ENCODE data around the gene RASA4B.
"Not testable (repeated sequence)": the region's sequence is repeated elsewhere in the genome, so short reads cannot be mapped to it uniquely, and the experiment has no call there.

RASA4B gene

GRCh38 chr7:102474116-102474515, 43.5 kb downstream of the RASA4B start:
- not testable (repeated sequence) for DNase-seq (ENCODE audit: low read depth in 2 of 2)

DNA sequence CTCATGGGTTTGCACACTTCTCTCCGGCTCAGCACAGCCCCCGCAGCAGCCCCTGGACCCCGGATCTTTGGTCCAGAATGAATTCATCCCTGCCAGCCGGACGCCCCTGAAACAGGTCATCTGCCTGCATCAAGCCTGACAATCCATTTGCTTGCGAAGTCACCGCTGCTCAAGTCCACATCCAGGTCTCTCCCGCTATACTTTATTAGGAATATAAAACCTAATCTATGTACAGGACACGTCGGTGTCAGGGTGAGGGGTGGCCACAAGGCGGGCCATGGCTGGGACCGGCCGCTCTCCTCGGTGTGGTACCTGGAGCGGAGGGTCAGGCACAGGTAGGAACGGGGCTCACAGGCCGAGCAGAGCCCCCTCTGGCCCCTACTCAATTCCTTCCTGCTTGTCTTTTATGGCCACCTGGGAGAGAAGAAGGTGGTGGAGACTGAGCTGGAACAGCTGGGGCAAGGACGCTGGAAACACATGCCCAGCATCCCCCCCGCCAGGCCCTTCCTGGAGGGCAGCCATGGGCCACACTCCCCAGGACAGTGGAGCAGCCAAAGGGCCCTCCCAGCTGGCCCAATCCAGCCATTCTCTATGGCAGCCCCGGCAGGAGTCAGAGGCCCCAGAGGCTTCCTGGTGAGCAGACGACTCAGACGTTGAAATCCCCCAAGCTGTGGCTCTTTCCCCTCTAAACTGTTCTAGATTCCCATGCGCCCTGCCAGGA, 44.1 kb downstream of the RASA4B start:
- DNase-seq (ENCODE audit: low read depth in 2 of 2), result no peak

DNA sequence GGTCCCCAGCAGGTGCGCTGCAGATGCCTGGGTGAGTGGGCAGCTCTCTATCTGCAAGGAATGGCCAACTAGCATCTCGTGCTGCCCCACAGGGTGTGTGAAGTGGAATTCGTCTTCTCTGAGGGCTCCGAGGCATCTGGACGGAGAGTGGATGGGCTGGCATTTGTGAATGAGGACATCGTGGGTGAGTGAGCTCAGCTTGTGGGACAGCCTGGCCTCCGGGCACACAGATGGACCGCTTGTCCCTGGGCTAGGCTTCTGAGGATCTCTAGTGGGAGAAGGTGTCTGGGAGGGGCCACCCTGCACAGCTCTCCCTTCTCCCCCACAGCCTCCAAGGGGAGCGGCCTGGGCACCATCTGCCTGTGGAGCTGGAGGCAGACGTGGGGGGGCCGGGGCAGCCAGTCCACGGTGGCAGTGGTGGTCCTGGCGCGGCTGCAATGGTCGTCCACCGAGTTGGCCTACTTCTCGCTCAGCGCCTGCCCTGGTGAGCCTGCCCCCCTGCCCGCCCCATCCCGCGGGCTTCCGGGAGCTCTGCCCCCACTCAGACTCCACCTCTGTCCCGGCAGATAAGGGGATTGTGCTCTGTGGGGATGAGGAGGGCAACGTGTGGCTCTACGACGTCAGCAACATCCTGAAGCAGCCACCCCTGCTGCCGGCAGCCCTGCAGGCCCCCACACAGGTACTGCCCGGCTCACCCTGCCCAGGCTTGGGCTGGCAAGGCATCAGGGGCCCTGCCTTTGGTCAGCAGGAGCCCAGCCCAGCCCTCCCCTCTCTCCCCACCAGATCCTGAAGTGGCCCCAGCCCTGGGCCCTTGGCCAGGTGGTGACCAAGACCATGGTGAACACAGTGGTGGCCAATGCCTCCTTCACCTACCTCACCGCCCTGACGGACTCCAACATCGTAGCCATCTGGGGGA, 45.2 kb downstream of the RASA4B start:
- DNase-seq (ENCODE audit: low read depth in 2 of 2), result no peak

GRCh38 chr7:102471791-102472125, 45.8 kb downstream of the RASA4B start:
- no peak for DNase-seq (ENCODE audit: low read depth in 2 of 2)

- DNase-seq (ENCODE audit: low read depth in 2 of 2), result no peak
Observed at GRCh38 chr7:102469972-102470825, 47.4 kb downstream of the RASA4B start.

- DNase-seq (ENCODE audit: low read depth in 2 of 2), result no peak
Observed at GRCh38 chr7:102469351-102469971, 48.1 kb downstream of the RASA4B start.

GRCh38 chr7:102468478-102469350, 48.9 kb downstream of the RASA4B start:
- DNase-seq (ENCODE audit: low read depth in 2 of 2), result no peak

DNA sequence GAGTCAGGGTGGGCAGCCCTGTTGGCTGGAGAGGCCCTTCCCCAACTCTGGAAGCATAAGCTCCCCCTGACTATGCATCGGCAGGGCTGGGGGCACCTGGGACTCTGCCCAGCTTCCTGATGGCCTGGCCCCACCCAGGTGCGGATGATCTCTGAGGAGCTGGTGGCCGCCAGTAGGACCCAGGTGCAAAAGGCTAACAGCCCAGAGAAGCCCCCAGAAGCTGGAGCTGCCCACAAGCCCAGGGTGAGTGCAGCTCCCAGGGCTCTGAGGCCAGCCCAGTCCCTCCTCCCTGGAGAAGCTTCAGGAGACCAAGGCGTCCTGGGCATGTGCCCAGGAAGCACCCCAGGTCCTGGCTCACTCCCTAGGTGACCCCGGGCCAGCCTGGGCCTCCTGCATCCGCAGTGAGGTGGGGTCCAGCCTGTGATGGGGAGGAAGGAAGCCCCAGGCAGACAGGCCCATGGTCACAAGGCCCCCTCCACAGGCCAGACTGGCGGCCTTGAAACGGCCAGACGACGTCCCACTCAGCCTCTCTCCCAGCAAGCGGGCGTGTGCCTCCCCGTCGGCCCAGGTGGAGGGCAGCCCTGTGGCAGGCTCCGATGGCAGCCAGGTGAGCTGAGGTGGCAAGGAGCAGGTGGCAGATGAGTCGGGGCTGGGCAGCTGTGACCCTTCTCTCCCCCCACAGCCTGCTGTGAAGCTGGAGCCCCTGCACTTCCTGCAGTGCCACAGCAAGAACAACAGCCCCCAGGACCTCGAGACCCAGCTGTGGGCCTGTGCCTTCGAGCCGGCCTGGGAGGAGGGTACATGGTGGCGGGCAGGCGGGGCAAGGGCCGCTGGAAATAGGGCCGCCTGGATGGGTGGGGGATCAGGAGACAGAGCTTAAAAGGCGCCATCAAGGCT, 49.7 kb downstream of the RASA4B start:
- no peak for DNase-seq (ENCODE audit: low read depth in 2 of 2)

DNA sequence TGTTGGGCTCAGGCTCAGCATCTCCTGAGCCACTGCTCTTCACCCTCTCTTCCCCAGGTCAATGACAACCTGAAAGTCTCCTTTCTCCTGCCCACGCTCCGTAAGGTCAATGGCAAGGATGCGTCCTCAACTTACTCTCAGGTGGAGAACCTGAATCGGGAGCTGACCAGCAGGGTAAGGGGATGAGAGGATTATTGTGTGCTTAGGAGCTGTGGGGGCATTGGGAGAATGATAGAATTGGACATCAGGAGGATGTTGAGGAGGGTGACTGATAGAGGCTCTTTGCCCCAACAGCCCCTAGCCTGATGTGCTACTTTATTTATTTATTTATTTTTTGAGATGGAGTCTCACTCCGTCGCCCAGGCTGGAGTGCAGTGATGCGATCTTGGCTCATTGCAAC, 51.5 kb downstream of the RASA4B start:
- no peak for DNase-seq (ENCODE audit: low read depth in 2 of 2)

- peak; percentile 89 to 90 for DNase-seq (ENCODE audit: low read depth in 2 of 2)
Observed at GRCh38 chr7:102464577-102465280, 52.8 kb downstream of the RASA4B start, which contains the start of the genes ALKBH4 and LRWD1. Gene ALKBH4 (minus strand): TSS chr7:102464863. CDS start chr7:102464836, 27 bp downstream. Gene LRWD1 (plus strand): TSS chr7:102464984. CDS start chr7:102465081, 97 bp downstream.

- no peak for DNase-seq (ENCODE audit: low read depth in 2 of 2)
Observed at GRCh38 chr7:102463841-102464576, 53.6 kb downstream of the RASA4B start.

DNA sequence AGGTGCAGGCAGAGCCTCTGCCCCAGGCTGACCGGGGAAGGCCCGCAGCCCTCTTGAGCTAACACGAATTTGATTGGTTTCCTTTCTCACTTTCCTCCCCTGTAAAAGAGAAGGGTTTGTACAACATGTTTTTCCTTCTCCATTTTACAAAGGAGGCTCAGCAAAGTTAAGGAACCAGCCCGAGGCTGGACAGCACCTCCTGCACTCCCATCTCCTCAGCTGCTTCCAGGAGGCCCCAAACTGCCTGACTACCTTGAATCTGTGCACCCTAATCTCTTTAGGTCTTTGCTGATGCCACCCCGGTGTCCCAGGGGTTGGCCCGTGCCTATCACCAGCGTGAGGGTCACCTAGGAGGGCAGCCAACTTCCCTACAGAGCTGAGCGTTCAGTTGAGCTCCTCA, 57.1 kb downstream of the RASA4B start:
- no peak for DNase-seq (ENCODE audit: low read depth in 2 of 2)

- DNase-seq (ENCODE audit: low read depth in 2 of 2), result no peak
Observed at GRCh38 chr7:102459221-102459844, 58.2 kb downstream of the RASA4B start.

DNA sequence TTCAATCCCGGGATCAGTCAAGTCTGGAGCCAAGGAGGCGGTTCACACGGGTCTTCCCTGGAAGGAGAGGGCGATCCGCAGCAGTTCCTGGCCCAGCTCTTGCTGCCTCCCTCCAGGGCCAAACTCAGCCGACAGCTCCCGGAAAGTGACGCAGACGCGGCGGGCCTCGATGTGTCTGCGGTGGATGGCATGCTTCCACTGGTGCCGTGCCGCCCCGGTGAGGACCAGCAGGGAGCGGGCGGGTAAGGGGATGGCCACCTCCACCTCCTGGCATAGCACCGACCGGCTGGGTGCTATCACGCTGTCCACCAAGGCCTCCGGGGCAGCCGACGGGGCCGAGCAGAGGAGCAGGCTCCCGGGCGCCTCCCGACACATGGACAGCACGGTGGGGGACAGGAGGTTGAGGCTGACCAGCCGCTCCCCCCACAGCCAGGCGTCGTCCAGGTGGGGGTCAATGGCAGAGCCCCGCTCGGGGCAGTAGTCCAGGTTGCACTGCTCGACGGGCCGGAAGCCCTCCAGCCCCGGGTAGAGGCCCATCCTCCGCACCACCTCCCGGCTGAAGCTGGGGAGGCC, 60.1 kb downstream of the RASA4B start:
- no peak for DNase-seq (ENCODE audit: low read depth in 2 of 2)

DNA sequence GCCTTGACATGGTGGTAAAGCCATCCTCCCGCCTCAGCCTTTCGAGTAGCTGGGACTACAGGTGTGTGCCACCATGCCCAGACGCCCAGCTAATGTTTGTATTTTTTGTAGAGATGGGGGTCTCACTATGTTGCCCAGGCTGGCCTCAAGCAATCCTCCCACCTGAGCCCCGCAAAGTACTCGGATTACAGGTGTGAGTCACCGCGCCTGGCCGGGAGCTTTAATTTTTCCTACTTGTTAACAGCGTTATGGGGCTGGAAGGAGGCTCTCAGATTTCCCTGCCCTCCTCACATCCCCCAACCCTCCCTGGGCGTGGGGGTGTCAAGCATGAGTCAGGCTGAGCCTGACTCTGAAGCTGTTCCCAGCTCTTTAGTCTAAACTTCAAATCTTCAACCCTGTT, 61.2 kb downstream of the RASA4B start:
- no peak for DNase-seq (ENCODE audit: low read depth in 2 of 2)

GRCh38 chr7:102455596-102455995, 62.0 kb downstream of the RASA4B start:
- DNase-seq (ENCODE audit: low read depth in 2 of 2), result no peak

DNA sequence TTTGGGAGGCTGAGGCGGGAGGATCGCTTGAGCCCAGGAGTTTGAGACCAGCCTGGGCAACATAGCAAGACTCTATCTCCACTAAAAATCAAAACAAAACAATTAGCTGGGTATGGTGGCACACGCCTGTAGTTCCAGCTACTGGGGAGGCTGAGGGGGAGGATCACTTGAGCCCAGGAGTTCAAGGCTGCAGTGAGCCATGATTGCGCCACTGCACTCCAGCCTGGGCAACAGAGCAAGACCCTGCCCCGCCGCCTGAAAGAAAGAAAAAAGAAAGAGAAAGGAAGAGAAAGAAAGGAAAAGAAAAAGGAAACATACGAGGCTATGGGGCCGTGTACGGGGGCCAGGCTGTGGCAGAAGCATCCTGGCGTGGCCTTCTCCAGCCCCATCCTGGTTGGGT, 62.6 kb downstream of the RASA4B start:
- DNase-seq (ENCODE audit: low read depth in 2 of 2), result not testable (repeated sequence)

Data from stimulated activated CD8-positive, alpha-beta memory T cell treated with anti-CD3 and anti-CD28 coated beads, Interleukin-2, amount 100 ng/mL, for 1 hour (primary cell).